ENCODE results near the gene MDP1. TPM values are rescaled to one million over a fixed set of nuclear protein-coding genes. Genes with fewer than 3 reads are reported as not detected.

Gene MDP1
- total RNA-seq, 2 experiments from 2014 or later = 19.4 to 20.9 TPM

DNA sequence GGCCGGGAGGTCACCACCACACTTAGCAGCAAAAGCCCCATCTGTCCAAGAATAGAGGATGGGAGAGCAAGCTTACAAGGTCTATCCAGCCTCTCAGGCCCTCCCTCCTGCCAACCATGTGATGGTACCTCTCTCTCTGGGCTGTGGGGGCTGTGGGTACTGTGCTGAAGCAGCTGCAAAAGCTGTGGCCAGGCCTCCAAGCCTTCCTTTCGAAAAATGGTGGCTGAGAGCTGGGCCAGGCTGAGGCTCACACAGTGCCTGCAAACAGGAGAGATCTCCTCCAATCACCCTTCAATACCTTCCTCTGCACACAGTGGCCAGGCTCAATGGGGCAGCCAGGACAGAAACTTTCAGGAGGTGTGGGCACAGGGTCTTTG is 28.3 kb downstream of the MDP1 start:
- peaks cover 24% of the 10 kb centered on the region for H3K36me3 Mint-ChIP-seq
- H3K4me1 Mint-ChIP-seq = peaks cover 34% of the 10 kb centered on the region
- no peaks in the 10 kb centered on the region for H3K27me3 Mint-ChIP-seq
- no peaks in the 10 kb centered on the region for H3K9me3 Mint-ChIP-seq
- DNase-seq = no peak
- H3K4me3 Mint-ChIP-seq = peak overlapping the region; percentile 93
- peak overlapping the region; percentile 90 for H3K27ac Mint-ChIP-seq

DNA sequence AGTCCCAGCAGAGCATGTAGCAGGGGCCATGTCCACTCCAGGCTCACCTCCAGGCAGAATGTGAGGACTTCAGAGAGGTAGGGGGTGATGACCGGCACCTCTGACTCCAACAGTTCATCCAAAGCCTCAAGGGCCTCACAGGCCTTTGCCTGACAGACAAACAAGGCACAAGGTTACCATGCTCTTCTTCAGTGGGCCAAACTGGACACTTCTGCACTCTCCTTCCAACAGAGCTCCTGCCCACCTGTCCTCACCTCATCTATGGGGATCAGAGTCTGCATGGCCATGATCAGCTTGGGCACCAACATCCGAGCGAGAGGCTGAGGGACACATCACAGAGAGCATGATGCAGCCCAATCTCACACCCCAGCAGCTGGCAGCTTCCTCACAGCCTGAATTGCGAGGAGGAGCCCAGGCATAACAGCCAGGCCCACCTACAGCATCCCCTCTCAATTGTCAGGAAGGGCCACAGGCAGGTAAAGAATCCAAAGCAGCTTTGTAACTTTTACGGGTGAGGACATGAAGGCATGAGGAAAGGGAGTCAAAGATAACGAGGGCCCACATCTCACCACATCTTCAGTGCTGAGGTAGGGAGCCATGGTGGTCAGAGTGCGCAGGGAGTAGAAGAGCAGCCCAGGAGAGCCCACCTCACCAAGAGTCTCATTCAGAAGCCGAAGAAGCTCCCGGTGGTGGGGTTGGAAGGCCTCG is 28.9 kb downstream of the MDP1 start:
- H3K27me3 Mint-ChIP-seq = no peaks in the 10 kb centered on the region
- H3K9me3 Mint-ChIP-seq = no peaks in the 10 kb centered on the region
- DNase-seq = no peak
- H3K4me1 Mint-ChIP-seq = peaks cover 32% of the 10 kb centered on the region
- peaks cover 24% of the 10 kb centered on the region for H3K36me3 Mint-ChIP-seq
- peak overlapping the region; percentile 54 for H3K27ac Mint-ChIP-seq
- H3K4me3 Mint-ChIP-seq = peak overlapping the region; percentile 93

DNA sequence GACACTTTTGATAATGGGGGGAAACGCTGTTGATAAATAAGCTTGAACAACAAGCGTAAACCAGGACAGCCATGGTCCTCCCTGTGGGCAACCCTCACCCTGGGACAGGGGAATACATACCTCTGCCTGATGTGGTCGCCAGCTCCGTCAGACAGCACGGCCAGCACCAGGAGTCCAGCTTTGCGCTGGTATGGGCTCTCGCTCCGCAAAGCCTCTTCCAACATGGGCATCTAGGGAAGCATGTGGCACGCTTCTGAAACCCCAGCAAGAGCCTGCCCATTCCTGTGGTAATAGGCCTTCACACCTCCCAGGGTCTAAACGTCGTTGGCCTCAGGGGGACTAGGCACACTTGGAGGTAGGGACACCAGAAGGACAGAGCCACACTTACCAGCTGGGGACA is 30.1 kb downstream of the MDP1 start:
- Mint-ChIP-seq H3K27ac (peak overlapping the region; percentile 50), H3K4me3 (no peak overlapping the region), H3K4me1 (peaks cover 25% of the 10 kb centered on the region), H3K9me3 (no peaks in the 10 kb centered on the region), H3K27me3 (no peaks in the 10 kb centered on the region), H3K36me3 (peaks cover 20% of the 10 kb centered on the region)
- DNase-seq = no peak

DNA sequence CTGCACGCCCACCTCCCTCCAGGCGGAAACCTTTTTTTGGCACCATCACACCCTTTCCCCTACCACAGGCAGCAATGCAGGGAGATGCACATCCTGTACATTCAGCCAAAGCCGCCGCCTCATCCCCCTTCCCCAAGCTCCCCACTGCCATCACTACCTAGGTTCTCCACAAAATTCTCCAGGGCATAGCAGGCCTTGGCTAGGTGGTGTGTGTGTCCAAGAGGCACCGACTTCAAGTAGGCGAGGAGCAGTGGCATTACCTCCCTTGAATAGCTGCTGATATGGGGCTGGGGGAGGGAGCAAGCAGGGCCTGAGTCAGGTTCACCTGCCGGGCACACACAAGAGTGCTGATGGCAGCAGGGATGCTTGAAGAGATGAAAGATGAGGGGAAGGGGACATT is 30.8 kb downstream of the MDP1 start:
- Mint-ChIP-seq H3K4me3 (no peak overlapping the region), H3K27me3 (no peaks in the 10 kb centered on the region), H3K27ac (no peak overlapping the region), H3K36me3 (peaks cover 20% of the 10 kb centered on the region), H3K9me3 (no peaks in the 10 kb centered on the region), H3K4me1 (peaks cover 22% of the 10 kb centered on the region)
- no peak for DNase-seq

DNA sequence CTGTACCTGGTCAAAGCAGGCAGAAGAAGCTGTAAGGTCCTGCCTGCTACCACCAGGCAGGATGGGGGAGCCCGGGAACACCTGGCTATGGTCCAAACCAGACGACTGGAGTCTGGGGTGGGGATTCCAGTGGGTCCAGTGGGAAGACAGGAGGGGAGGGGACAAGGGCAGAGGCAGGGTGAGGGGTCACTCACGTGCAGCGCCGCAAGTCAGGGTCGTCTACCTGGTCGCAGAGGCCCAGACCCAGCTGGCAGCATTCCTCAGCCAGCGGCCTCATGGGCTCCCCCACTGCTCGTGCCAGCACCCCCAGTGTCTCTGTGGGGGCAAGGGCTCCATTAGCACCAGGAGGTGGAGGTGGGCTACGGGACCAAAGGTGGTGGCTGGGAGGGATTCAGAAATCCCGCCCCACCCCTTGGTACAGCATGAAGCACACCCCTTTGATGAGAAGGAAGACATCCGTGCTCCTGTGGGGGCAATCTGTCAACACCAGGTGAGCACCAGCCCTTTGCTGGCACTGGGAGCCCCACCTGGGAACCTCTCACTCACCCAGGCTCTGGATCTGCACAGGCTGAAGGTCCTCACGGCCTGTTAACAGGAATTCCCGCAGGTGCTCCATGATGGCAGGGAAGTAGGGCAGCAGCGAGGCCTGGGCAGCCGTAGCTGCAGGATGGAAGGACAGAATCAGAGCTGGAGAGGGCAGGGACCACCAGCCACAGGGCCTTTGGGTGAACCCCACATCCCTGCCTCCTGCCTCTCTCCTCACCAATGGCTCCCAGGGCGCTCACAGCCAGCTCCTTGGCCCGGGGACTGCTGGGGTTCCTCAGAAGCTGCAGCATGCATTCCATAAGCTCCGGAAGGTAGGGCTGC is 31.5 kb downstream of the MDP1 start:
- Mint-ChIP-seq H3K27me3 (no peaks in the 10 kb centered on the region), H3K36me3 (peaks cover 22% of the 10 kb centered on the region), H3K4me1 (peaks cover 18% of the 10 kb centered on the region), H3K4me3 (no peak overlapping the region), H3K9me3 (no peaks in the 10 kb centered on the region), H3K27ac (no peak overlapping the region)
- no peak for DNase-seq

DNA sequence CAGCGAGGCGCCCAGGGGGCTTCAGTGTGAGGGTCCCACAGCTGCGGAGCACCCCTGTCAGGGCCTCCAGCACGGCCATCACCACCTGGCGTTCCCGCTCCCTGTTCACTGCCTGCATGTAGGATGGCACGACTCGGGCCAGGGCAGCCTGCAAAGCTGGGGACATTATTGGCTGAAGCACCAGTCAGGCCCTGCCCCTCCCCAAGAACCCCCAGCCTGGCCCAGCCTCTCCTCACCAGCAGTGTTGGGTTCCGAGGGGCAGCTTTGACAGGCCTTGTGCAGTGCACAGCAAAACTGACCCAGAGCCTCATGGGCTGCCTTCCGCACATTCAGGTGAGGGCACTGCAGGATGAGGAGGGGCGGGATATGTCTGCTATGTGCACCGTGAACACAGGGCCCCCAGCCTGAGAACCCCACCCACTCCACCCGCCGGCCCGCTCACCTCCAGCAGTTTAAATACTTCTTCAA is 32.8 kb downstream of the MDP1 start:
- no peak for DNase-seq
- Mint-ChIP-seq H3K4me3 (no peak overlapping the region), H3K27ac (no peak overlapping the region), H3K4me1 (peaks cover 14% of the 10 kb centered on the region), H3K27me3 (no peaks in the 10 kb centered on the region), H3K36me3 (peaks cover 21% of the 10 kb centered on the region), H3K9me3 (no peaks in the 10 kb centered on the region)

DNA sequence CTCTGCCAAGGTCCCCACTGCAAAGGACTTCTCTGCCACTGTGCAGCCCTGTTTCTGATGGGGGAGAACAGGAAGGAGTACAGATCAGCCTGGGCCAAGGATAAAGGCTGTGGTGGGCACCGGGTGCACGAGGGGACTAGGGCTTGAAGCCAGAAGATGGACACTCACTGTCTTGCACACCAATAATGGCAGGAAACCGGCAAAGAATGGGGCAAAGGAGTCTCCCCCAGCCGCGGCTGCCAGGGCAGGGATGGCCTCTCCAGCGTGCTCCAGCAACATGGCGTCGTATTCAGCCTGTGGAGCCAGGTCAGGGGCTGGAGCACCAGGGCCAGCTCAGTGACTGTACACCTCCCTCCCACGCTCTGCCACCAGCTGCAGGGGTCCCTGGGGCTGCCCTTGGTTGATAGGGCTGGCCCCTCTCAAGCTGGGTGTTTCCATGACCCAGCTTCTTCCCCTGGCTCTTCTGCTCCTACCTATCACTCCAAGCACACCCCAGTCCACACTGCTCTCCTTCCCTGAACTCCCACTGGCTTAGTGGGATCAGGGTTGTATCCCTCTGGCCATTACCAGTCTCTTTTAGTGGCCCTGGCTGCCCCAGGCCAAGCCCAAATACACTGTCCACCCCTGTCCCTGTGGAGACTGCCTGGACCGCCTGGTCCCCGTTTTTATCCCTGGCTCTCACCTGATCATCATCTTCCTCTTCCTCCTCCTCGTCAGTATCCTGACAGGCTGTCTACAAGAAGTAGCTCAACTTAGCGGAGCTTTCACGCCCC is 33.6 kb downstream of the MDP1 start:
- no peak for DNase-seq
- H3K27me3 Mint-ChIP-seq = no peaks in the 10 kb centered on the region
- H3K36me3 Mint-ChIP-seq = peaks cover 16% of the 10 kb centered on the region
- H3K4me1 Mint-ChIP-seq = peaks cover 9% of the 10 kb centered on the region
- H3K27ac Mint-ChIP-seq = peak overlapping the region; percentile 63
- H3K9me3 Mint-ChIP-seq = no peaks in the 10 kb centered on the region
- no peak overlapping the region for H3K4me3 Mint-ChIP-seq

DNA sequence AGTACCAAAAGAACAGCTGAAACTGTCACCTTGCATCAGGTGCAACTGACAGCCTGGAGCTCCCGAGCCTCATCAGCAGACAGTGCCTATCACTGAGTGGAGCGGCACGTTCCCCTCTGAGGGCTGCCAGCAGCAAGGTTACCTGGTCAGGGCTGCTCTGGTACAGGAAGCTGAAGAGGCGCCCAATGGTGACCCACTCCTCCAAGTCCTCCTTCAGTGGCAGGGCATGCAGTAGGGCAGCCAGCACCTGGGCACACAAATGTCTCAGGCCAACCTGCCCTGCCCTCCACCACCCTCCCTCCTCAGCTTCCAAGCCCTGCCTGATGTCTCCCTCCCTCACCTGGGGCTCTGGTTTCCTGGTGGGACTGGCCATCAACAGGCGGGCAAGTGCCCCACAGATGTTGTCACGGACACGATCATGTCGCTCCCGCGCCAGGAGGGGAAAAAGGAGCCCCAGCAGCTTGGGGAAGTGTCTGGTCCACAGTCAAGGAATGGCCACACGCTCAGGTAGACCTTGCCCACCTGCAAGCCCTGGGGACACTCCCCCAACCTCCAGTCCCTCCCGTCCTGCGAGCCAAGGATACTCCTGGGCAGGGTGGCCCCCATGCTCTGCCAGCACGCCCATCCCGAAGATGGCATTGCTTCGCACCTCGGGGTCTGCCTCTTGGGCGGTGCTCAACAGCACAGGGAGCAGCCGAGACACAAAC is 34.3 kb downstream of the MDP1 start:
- Mint-ChIP-seq H3K4me3 (no peak overlapping the region), H3K4me1 (peaks cover 4% of the 10 kb centered on the region), H3K36me3 (peaks cover 11% of the 10 kb centered on the region), H3K27ac (peak overlapping the region; percentile 2), H3K27me3 (no peaks in the 10 kb centered on the region), H3K9me3 (no peaks in the 10 kb centered on the region)
- DNase-seq = no peak

DNA sequence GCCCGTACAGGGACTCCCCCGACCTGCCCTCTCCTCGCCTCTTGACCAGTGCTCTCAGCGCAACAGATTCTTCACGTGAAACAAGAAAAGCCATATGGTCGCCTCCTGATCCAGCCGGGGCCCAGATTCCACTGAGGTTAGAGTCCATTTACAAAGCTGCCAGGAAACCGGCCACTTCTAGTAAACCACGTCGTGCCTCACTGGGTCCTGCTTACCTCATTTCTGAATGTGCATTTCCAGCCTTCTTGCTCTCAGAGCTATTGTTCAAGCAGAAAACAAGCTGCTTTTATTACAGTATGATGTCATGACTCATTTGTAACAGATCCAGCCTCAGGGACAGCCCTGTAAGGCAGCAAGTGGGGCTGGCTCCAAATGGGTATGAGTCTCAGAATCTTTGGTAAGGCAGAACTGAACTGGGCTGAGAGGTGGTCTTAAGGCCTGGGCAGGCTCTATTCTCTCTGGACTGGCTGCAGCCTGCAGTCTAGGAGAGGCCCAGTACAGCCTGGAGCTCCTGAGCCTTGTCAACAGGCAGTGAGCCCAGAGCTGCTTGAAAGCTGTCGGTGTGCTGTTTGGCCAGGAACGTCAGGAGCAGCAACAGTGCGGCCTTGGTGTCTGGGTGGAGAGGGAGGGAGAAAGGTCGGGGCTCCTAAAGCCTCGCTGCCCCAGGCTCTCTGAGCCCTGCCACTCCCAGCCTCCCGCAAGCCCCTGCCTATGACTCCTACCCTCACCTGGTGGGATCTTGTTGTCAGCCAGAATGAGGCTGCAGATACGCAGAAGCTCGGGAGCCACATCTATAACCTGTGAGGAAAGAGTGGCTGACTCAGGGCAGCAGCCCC is 35.7 kb downstream of the MDP1 start:
- Mint-ChIP-seq H3K36me3 (peaks cover 5% of the 10 kb centered on the region), H3K4me1 (peaks cover 3% of the 10 kb centered on the region), H3K27me3 (no peaks in the 10 kb centered on the region), H3K4me3 (no peak overlapping the region), H3K27ac (peak overlapping the region; percentile 35), H3K9me3 (no peaks in the 10 kb centered on the region)
- DNase-seq = no peak

DNA sequence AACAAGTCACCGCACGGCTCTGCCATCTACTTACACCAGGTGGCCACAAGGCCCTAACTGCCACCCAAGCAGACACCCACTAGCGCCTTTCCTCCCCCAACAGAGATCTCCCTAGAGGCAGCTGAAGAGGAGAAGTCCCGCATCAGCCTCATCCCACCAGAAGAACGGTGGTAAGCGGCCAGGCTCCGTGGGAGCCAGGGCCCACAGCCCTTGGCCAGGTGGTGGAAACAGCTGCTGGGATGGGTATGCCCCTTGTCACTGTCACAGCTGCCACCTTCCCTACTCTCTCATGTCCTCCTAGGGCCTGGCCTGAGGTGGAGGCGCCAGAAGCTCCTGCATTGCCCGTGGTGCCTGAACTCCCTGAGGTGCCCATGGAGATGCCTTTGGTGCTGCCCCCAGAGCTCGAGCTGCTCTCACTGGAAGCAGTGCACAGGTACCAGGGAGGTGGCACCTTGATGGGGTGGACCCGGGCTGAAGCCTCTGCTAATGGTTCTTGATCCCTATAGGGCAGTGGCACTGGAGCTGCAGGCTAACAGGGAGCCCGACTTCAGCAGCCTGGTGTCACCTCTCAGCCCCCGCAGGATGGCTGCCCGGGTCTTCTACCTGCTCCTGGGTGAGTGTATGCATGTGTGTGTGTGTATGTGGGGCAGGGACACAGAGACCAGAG is 36.4 kb downstream of the MDP1 start:
- DNase-seq = no peak
- Mint-ChIP-seq H3K27ac (peak overlapping the region; percentile 35), H3K36me3 (peaks cover 4% of the 10 kb centered on the region), H3K4me3 (no peak overlapping the region), H3K9me3 (no peaks in the 10 kb centered on the region), H3K4me1 (peaks cover 10% of the 10 kb centered on the region), H3K27me3 (no peaks in the 10 kb centered on the region)

DNA sequence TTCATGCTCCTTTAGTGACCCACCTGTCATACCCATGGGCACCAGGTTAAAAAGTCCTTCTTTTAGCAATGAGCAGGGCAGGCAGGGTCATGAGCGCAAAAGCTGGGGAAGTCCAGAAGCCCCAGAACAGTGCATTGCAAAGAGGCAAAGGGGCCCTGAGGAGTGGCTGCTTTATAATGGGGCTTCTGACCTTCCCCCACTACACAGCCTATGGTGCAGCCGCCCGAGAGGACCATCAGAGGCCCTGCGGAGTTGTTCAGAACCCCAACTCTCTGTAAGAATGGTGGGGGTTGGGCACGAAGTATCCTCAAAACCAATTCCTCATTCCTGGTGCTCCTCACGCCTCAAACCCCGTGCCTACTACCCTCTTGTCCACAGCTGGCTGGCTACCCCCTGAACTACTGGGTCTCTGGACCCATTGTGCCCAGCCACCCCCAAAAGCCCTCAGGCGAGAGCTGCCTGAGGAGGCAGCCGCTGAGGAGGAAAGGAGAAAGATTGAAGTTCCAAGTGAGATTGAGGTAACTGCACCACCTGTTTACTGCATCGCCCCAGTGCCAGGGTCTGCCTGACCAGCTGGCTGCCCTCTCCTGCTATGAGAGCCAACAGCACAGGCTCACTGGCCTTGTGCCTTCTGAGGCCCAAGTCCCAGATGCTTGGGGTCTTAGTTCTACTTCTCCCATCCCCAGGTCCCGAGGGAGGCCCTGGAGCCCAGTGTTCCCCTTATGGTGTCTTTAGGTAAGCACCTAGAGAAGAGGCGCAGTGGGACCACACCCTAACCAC is 37.3 kb downstream of the MDP1 start:
- Mint-ChIP-seq H3K36me3 (peaks cover 4% of the 10 kb centered on the region), H3K27ac (no peak overlapping the region), H3K27me3 (no peaks in the 10 kb centered on the region), H3K4me1 (peaks cover 10% of the 10 kb centered on the region), H3K9me3 (no peaks in the 10 kb centered on the region), H3K4me3 (no peak overlapping the region)
- DNase-seq = no peak

DNA sequence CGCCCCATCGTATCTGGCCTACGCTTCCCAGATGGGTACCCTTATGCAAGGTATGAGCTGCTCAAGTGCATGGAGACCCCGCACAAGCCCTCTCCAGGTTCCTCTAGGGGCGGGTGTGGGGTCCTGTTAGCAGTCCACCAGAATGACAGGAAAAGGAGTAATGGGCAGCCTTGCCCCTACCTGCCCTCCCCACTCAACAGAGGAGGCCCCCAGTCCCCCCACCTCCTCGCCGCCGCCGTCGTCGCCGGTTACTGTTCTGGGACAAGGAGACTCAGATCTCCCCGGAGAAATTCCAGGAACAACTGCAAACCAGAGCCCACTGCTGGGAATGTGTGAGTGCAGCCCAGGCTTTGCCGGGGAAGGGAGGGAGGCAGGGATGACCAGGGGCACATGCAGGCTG is 38.0 kb downstream of the MDP1 start:
- Mint-ChIP-seq H3K4me3 (no peak overlapping the region), H3K27ac (no peak overlapping the region), H3K36me3 (peaks cover 8% of the 10 kb centered on the region), H3K4me1 (peaks cover 10% of the 10 kb centered on the region), H3K9me3 (no peaks in the 10 kb centered on the region), H3K27me3 (no peaks in the 10 kb centered on the region)
- no peak for DNase-seq

Data from activated naive CD8-positive, alpha-beta T cell treated with anti-CD3 and anti-CD28 coated beads for 36 hours (primary cell).